ENCODE results near the gene PTPRU.

PTPRU gene

GRCh38 chr1:29362116-29362515, 125.8 kb downstream of the PTPRU start:
- TF ChIP-seq EZH2phosphoT487 (IDR thresholded peaks at IDR 0.05; ENCODE audit: low read length) = no peak
- TF ChIP-seq EZH2 (optimal IDR thresholded peaks at IDR 0.05; ENCODE audit: low read depth, low read length) = no peak
- no peak for TF ChIP-seq CTCF (IDR thresholded peaks at IDR 0.05; ENCODE audit: low read length)
- Histone ChIP-seq H3K9me3 (replicated peaks; ENCODE audit: insufficient read depth, low read length) (no peaks in the 10 kb centered on the region), H3K27ac (ENCODE audit: low read length) (no peak overlapping the region), H3K4me2 (ENCODE audit: low read depth, low read length) (no peak overlapping the region), H3K27me3 (replicated peaks; ENCODE audit: insufficient read depth, low read length) (peaks cover 92% of the 10 kb centered on the region), H4K20me1 (ENCODE audit: insufficient read depth, low read length) (no peaks in the 10 kb centered on the region), H3K79me2 (ENCODE audit: low read length) (no peaks in the 10 kb centered on the region), H3K9ac (ENCODE audit: low read length) (no peak overlapping the region), H3F3A (ENCODE audit: insufficient read depth, low read length) (no peaks in the 10 kb centered on the region), H3K4me3 (ENCODE audit: low read length) (no peak overlapping the region), H3K9me2 (replicated peaks; ENCODE audit: insufficient read depth, low read length) (no peaks in the 10 kb centered on the region), H3K36me3 (replicated peaks; ENCODE audit: insufficient read depth, low read length) (no peaks in the 10 kb centered on the region), H3K4me1 (ENCODE audit: low read length) (no peaks in the 10 kb centered on the region), H2AFZ (ENCODE audit: low read length) (no peak overlapping the region)
- DNase-seq = no peak

GRCh38 chr1:29362764-29363163, 126.4 kb downstream of the PTPRU start:
- no peak for DNase-seq
- H3K36me3 ChIP-seq (replicated peaks; ENCODE audit: insufficient read depth, low read length) = no peaks in the 10 kb centered on the region
- no peaks in the 10 kb centered on the region for H3K9me2 ChIP-seq (replicated peaks; ENCODE audit: insufficient read depth, low read length)
- no peak overlapping the region for H3K27ac ChIP-seq (ENCODE audit: low read length)
- no peak overlapping the region for H3K4me2 ChIP-seq (ENCODE audit: low read depth, low read length)
- H4K20me1 ChIP-seq (ENCODE audit: insufficient read depth, low read length) = no peaks in the 10 kb centered on the region
- peaks cover 92% of the 10 kb centered on the region for H3K27me3 ChIP-seq (replicated peaks; ENCODE audit: insufficient read depth, low read length)
- H3K4me3 ChIP-seq (ENCODE audit: low read length) = no peak overlapping the region
- no peaks in the 10 kb centered on the region for H3F3A ChIP-seq (ENCODE audit: insufficient read depth, low read length)
- H3K9ac ChIP-seq (ENCODE audit: low read length) = no peak overlapping the region
- no peaks in the 10 kb centered on the region for H3K79me2 ChIP-seq (ENCODE audit: low read length)
- H3K4me1 ChIP-seq (ENCODE audit: low read length) = no peaks in the 10 kb centered on the region
- no peaks in the 10 kb centered on the region for H3K9me3 ChIP-seq (replicated peaks; ENCODE audit: insufficient read depth, low read length)
- no peak overlapping the region for H2AFZ ChIP-seq (ENCODE audit: low read length)
- TF ChIP-seq EZH2 (optimal IDR thresholded peaks at IDR 0.05; ENCODE audit: low read depth, low read length) (no peak), EZH2phosphoT487 (IDR thresholded peaks at IDR 0.05; ENCODE audit: low read length) (no peak), CTCF (IDR thresholded peaks at IDR 0.05; ENCODE audit: low read length) (no peak)

DNA sequence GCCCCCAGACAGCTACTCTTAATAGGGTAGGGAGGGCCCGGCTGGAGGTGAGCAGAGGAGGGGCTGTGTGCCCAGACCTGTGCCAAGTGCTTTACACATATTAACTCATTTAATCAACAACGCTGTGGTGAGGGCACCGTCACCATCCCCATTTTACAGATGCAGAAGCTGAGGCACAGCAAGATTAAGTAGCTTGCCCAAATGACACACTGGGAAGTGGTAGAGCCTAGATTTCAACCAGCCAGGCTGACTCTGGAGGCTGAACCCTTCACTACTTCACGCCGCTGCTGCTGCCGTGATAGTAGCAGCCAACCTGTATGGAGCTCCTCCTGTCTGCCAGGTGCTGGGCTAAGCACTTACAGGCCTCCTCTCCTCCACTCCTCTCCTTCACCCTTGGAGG, 127.2 kb downstream of the PTPRU start:
- TF ChIP-seq EZH2phosphoT487 (IDR thresholded peaks at IDR 0.05; ENCODE audit: low read length) = no peak
- no peak for TF ChIP-seq CTCF (IDR thresholded peaks at IDR 0.05; ENCODE audit: low read length)
- TF ChIP-seq EZH2 (optimal IDR thresholded peaks at IDR 0.05; ENCODE audit: low read depth, low read length) = no peak
- Histone ChIP-seq H3K9ac (ENCODE audit: low read length) (no peak overlapping the region), H3K79me2 (ENCODE audit: low read length) (no peaks in the 10 kb centered on the region), H3K9me2 (replicated peaks; ENCODE audit: insufficient read depth, low read length) (no peaks in the 10 kb centered on the region), H3K27ac (ENCODE audit: low read length) (no peak overlapping the region), H3K4me2 (ENCODE audit: low read depth, low read length) (no peak overlapping the region), H4K20me1 (ENCODE audit: insufficient read depth, low read length) (no peaks in the 10 kb centered on the region), H3K4me3 (ENCODE audit: low read length) (no peak overlapping the region), H3K4me1 (ENCODE audit: low read length) (no peaks in the 10 kb centered on the region), H2AFZ (ENCODE audit: low read length) (no peak overlapping the region), H3K27me3 (replicated peaks; ENCODE audit: insufficient read depth, low read length) (peaks cover 93% of the 10 kb centered on the region), H3K9me3 (replicated peaks; ENCODE audit: insufficient read depth, low read length) (no peaks in the 10 kb centered on the region), H3F3A (ENCODE audit: insufficient read depth, low read length) (no peaks in the 10 kb centered on the region), H3K36me3 (replicated peaks; ENCODE audit: insufficient read depth, low read length) (no peaks in the 10 kb centered on the region)
- DNase-seq = no peak
